ENCODE data around the gene MYRF.

The MYRF gene

GRCh38 chr11:61735391-61735790, 17.0 kb upstream of the MYRF start:
- DNase-seq = no peak
- in situ Hi-C loops (cut with HindIII; ENCODE audit: low pct_ligation_motif_present, low pct_unique_long_range_greater_than_20kb, low sequenced_read_pairs) = no loop called here

GRCh38 chr11:61736310-61736709, 16.1 kb upstream of the MYRF start:
- in situ Hi-C loops (cut with HindIII; ENCODE audit: low pct_ligation_motif_present, low pct_unique_long_range_greater_than_20kb, low sequenced_read_pairs) = no loop called here
- no peak for DNase-seq

GRCh38 chr11:61737131-61737530, 15.3 kb upstream of the MYRF start:
- in situ Hi-C loops (cut with HindIII; ENCODE audit: low pct_ligation_motif_present, low pct_unique_long_range_greater_than_20kb, low sequenced_read_pairs) = no loop called here

GRCh38 chr11:61737636-61738386, 14.6 kb upstream of the MYRF start:
- no peak for DNase-seq
- in situ Hi-C loops (cut with HindIII; ENCODE audit: low pct_ligation_motif_present, low pct_unique_long_range_greater_than_20kb, low sequenced_read_pairs) = no loop called here

More at GRCh38 chr11:61737131-61737530, 15.3 kb upstream of the MYRF start:
- DNase-seq = no peak

- in situ Hi-C loops (cut with HindIII; ENCODE audit: low pct_ligation_motif_present, low pct_unique_long_range_greater_than_20kb, low sequenced_read_pairs) = no loop called here
- no peak for DNase-seq
Measured at GRCh38 chr11:61738776-61739175, 13.7 kb upstream of the MYRF start.

GRCh38 chr11:61739413-61739812, 13.0 kb upstream of the MYRF start:
- DNase-seq = no peak
- in situ Hi-C loops (cut with HindIII; ENCODE audit: low pct_ligation_motif_present, low pct_unique_long_range_greater_than_20kb, low sequenced_read_pairs) = no loop called here

- in situ Hi-C loops (cut with HindIII; ENCODE audit: low pct_ligation_motif_present, low pct_unique_long_range_greater_than_20kb, low sequenced_read_pairs) = no loop called here
- no peak for DNase-seq
Measured at GRCh38 chr11:61739966-61740365, 12.5 kb upstream of the MYRF start.

GRCh38 chr11:61742391-61742790, 10.0 kb upstream of the MYRF start:
- no peak for DNase-seq
- in situ Hi-C loops (cut with HindIII; ENCODE audit: low pct_ligation_motif_present, low pct_unique_long_range_greater_than_20kb, low sequenced_read_pairs) = no loop called here

GRCh38 chr11:61743486-61744095, 8.8 kb upstream of the MYRF start:
- in situ Hi-C loops (cut with HindIII; ENCODE audit: low pct_ligation_motif_present, low pct_unique_long_range_greater_than_20kb, low sequenced_read_pairs) = no loop called here
- no peak for DNase-seq

GRCh38 chr11:61744181-61744580, 8.3 kb upstream of the MYRF start:
- DNase-seq = no peak
- in situ Hi-C loops (cut with HindIII; ENCODE audit: low pct_ligation_motif_present, low pct_unique_long_range_greater_than_20kb, low sequenced_read_pairs) = no loop called here

GRCh38 chr11:61744609-61745156, 7.8 kb upstream of the MYRF start:
- in situ Hi-C loops (cut with HindIII; ENCODE audit: low pct_ligation_motif_present, low pct_unique_long_range_greater_than_20kb, low sequenced_read_pairs) = no loop called here
- DNase-seq = no peak

- no peak for DNase-seq
- in situ Hi-C loops (cut with HindIII; ENCODE audit: low pct_ligation_motif_present, low pct_unique_long_range_greater_than_20kb, low sequenced_read_pairs) = no loop called here
Measured at GRCh38 chr11:61745781-61746441, 6.5 kb upstream of the MYRF start.

- in situ Hi-C loops (cut with HindIII; ENCODE audit: low pct_ligation_motif_present, low pct_unique_long_range_greater_than_20kb, low sequenced_read_pairs) = no loop called here
Measured at GRCh38 chr11:61746442-61747191, 5.8 kb upstream of the MYRF start.

GRCh38 chr11:61747192-61747966, 5.1 kb upstream of the MYRF start:
- in situ Hi-C loops (cut with HindIII; ENCODE audit: low pct_ligation_motif_present, low pct_unique_long_range_greater_than_20kb, low sequenced_read_pairs) = no loop called here
- peak; percentile 68 for DNase-seq

More at GRCh38 chr11:61746442-61747191, 5.8 kb upstream of the MYRF start:
- no peak for DNase-seq

- in situ Hi-C loops (cut with HindIII; ENCODE audit: low pct_ligation_motif_present, low pct_unique_long_range_greater_than_20kb, low sequenced_read_pairs) = no loop called here
- DNase-seq = no peak
Measured at GRCh38 chr11:61747967-61748285, 4.5 kb upstream of the MYRF start.

- no peak for DNase-seq
- in situ Hi-C loops (cut with HindIII; ENCODE audit: low pct_ligation_motif_present, low pct_unique_long_range_greater_than_20kb, low sequenced_read_pairs) = no loop called here
Measured at GRCh38 chr11:61749591-61750217, 2.7 kb upstream of the MYRF start.

GRCh38 chr11:61750631-61751273, 1.7 kb upstream of the MYRF start:
- no peak for DNase-seq
- in situ Hi-C loops (cut with HindIII; ENCODE audit: low pct_ligation_motif_present, low pct_unique_long_range_greater_than_20kb, low sequenced_read_pairs) = no loop called here
